WTC11 (cell line): Measurements from ENCODE around the gene MCM3AP.

ENCODE experiments used
- ATF2 ChIP-seq: sonication (generic); formaldehyde crosslinking; IDR thresholded peaks from 2 replicates; pipeline ENCODE4 v1.8.1; 2022; ENCODE audit warnings: low read depth, missing genetic modification reagents, borderline replicate concordance
- ATF3 ChIP-seq: sonication (generic); formaldehyde crosslinking; conservative IDR thresholded peaks from 2 replicates; pipeline ENCODE4 v1.8.1; 2022; ENCODE audit warnings: mild to moderate bottlenecking, missing genetic modification reagents
- CREB1 ChIP-seq: sonication (generic); formaldehyde crosslinking; IDR thresholded peaks from 2 replicates; pipeline ENCODE4 v1.8.0; 2023; ENCODE audit warnings: mild to moderate bottlenecking, missing genetic modification reagents
- CTCF ChIP-seq: fragments of 200-600 bp; IDR thresholded peaks from 2 replicates; pipeline ENCODE4 v1.8.0; 2022; ENCODE audit warnings: antibody characterized with exemption
- FOXK1 ChIP-seq: sonication (generic); formaldehyde crosslinking; IDR thresholded peaks from 2 replicates; pipeline ENCODE4 v1.8.0; 2022; ENCODE audit warnings: mild to moderate bottlenecking, moderate library complexity, missing genetic modification reagents
- MAX ChIP-seq: sonication (generic); formaldehyde crosslinking; IDR thresholded peaks from 2 replicates; pipeline ENCODE4 v1.8.0; 2022; ENCODE audit warnings: mild to moderate bottlenecking, missing genetic modification reagents
- TCF7 ChIP-seq: sonication (generic); formaldehyde crosslinking; IDR thresholded peaks from 2 replicates; pipeline ENCODE4 v1.8.0; 2022; ENCODE audit warnings: mild to moderate bottlenecking, low read depth, missing genetic modification reagents, moderate library complexity
- ZNF396 ChIP-seq: fragments of 250-450 bp; sonication (Bioruptor Pico); IDR thresholded peaks from 2 replicates; pipeline ENCODE4 v1.8.0; 2021; ENCODE audit warnings: mild to moderate bottlenecking, moderate library complexity, borderline replicate concordance

GRCh38 chr21:46243960-46244361 is 41.5 kb downstream of the MCM3AP start:
- TF ChIP-seq TCF7 (no peak), ATF2 (CRISPR knock-in tag) (no peak), CTCF (no peak), MAX (CRISPR knock-in tag) (no peak), FOXK1 (CRISPR knock-in tag) (no peak), ATF3 (no peak), ZNF396 (CRISPR knock-in tag) (no peak), CREB1 (CRISPR knock-in tag) (no peak)
